ENCODE data around the gene TIFAB.
A peak's percentile ranks its signal among the peaks of the same experiment; 100 is the strongest.

Gene TIFAB

DNA sequence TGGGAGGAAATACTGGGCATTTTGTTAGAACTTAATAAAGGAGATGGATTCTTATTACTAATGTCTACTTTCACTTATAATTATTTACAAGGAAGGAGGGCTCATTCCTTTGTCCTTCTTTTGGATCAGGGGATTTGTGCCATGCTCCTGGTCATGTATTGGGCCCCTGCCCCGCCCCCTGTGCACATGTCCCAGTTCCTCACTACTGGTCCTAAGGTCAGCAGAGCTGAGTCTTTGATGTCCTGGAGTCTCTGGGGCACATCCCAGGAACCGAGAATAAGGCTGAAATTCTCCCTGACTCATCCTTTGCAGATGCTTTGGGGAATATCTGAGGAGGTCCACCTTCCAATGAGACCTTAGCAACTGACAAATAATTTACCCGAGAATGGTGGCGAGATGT lies 19.6 kb upstream of the TIFAB start:
- Mint-ChIP-seq H3K36me3 (ENCODE audit: low read depth) (no peaks in the 10 kb centered on the region), H3K27ac (no peak overlapping the region), H3K9me3 (no peaks in the 10 kb centered on the region), H3K27me3 (peaks cover 32% of the 10 kb centered on the region), H3K4me3 (no peak overlapping the region), H3K4me1 (ENCODE audit: low read depth) (no peaks in the 10 kb centered on the region)

DNA sequence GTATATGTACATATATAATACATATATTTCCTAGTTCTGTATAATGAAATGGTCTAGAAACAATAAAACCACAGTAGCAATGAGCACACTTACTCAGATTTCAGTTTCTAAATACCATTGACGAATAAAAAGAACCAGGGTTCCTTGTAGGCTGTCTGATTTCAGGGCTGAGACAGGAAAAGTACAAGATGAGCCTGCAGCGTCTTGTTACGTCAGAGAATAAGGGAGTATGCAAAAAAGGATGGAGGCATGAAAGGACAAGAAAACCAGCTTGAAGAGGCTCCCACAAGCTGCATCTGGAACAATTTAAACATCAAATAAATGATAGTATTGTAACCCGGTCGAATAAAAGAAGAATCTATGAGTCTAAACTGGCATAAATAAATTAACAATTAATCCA lies 17.8 kb upstream of the TIFAB start:
- Mint-ChIP-seq H3K27ac (no peak overlapping the region), H3K36me3 (ENCODE audit: low read depth) (no peaks in the 10 kb centered on the region), H3K27me3 (peaks cover 42% of the 10 kb centered on the region), H3K4me3 (no peak overlapping the region), H3K9me3 (no peaks in the 10 kb centered on the region), H3K4me1 (ENCODE audit: low read depth) (peaks cover 8% of the 10 kb centered on the region)

DNA sequence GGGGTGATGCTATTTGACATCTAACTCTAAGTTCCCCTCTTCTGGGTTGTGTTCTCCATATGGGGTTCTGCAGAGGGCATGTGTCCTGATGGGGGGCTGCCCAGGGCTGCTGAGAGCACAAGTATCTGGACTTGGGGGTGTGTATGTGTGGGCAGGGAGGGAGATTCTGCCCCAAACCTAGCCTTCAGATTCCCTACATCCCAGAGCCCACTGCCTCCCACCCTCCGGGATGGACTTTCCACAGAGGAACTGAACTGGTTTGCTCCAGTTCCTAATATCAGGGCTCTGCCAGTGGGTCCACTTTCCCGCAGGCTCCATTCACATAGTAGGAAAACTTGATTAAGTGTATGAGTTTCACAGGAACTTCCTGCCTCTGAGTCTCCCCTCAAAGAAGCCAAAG lies 16.4 kb upstream of the TIFAB start:
- Mint-ChIP-seq H3K9me3 (no peaks in the 10 kb centered on the region), H3K4me1 (ENCODE audit: low read depth) (peaks cover 8% of the 10 kb centered on the region), H3K4me3 (no peak overlapping the region), H3K27ac (no peak overlapping the region), H3K27me3 (peaks cover 45% of the 10 kb centered on the region), H3K36me3 (ENCODE audit: low read depth) (no peaks in the 10 kb centered on the region)

DNA sequence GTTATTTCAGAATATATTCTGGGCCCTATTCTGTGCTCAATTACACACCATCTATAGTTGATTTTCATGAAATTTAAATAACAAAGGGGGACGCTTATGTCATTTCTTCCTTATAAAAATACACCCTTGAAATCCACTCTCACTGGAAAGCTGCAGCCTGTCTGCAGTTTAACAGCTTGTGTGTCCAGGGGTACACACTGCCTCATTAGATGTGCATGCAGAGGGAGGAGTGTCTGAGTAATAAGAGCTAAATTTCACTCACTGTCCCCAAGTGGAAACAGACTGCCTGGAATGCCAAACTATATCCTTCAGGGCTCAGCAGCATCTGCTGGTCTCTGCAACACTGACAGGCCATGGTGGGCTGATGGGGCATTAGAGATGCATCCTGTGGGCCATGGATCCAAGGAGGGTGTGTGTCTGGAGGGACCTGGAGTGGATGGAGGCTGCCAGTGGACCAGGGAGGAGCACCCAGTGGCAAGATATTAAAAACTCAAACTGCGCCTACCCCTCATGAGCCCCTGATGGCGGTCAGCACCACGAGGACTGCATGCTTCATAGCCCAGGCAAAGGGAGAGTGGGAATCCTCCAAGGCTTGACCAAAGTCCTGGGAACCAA lies 15.8 kb upstream of the TIFAB start:
- Mint-ChIP-seq H3K4me1 (ENCODE audit: low read depth) (peaks cover 8% of the 10 kb centered on the region), H3K4me3 (no peak overlapping the region), H3K36me3 (ENCODE audit: low read depth) (no peaks in the 10 kb centered on the region), H3K27me3 (peaks cover 45% of the 10 kb centered on the region), H3K27ac (no peak overlapping the region), H3K9me3 (no peaks in the 10 kb centered on the region)

DNA sequence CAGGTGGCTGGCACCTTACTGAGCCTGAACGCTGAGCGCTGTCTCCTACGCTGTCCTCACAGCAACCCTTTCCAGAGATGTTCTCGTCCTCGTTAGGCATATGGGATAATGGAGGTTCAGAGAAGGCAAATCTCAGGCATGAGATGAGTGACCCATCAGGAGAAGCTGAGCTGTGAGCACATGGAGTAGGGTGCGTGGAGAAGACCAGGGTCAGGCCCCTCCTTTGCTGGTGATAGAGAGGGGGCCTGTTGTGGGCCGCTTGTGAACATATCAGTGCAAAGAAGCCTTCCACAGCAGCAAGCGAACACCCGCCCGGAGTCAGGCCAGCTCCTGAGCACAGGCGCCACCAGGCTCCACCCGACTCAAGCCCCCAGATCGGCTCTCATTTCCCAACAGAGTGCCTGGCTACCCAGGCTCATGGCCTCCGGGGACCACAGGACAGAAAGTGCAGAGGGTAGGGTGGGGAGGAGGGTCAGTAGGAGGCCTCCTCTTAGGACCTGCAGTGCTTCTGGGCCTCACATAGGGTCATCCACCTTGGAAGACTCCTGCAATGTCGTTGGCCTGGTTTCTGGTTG lies 15.0 kb upstream of the TIFAB start:
- Mint-ChIP-seq H3K27me3 (peaks cover 45% of the 10 kb centered on the region), H3K36me3 (ENCODE audit: low read depth) (no peaks in the 10 kb centered on the region), H3K27ac (no peak overlapping the region), H3K4me1 (ENCODE audit: low read depth) (peaks cover 8% of the 10 kb centered on the region), H3K4me3 (no peak overlapping the region), H3K9me3 (no peaks in the 10 kb centered on the region)

DNA sequence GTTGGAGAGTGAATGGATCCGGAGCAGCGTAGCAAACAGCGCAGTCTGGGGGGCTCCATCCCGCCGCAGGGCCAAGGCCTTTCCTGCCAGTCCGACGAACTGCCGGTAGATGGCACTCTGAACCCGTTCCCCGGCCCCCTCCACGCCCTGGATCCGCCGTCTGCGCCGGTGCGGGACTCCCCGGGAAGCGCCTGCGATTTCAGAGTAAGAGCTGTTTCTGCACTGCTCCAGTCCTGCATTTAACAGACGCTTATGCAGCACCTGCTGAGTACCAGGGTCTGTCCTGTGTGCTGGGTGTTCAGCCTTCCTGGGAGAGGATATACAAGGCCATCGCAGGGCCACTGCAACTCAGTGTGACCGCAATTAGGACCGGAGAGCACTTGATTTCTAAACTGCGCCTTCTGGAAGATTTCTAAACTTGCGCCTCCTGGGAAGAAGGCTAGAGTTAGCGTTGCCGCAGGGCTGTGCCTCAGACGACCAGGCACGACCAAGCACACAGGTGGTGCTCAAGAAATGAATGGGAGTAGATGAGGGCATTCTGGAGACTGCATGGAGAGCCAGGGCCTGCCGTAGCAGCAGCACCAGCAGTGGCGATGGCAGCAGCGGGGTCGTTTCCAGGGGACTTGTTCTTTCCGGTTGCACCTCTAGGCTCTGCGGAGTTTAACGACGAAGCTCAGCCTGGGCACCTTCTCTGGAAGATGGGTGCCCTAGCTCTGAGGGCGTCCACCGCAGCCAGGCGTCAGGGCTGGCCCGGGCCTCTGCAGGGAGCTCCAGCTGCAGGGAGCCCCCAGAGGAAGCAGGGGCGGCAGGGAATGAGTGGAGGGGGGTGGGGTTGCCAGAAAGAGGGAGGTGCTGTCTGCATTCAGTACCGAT lies 14.3 kb upstream of the TIFAB start:
- Mint-ChIP-seq H3K4me3 (peak overlapping the region; percentile 35), H3K27me3 (peaks cover 45% of the 10 kb centered on the region), H3K27ac (no peak overlapping the region), H3K9me3 (no peaks in the 10 kb centered on the region), H3K36me3 (ENCODE audit: low read depth) (no peaks in the 10 kb centered on the region), H3K4me1 (ENCODE audit: low read depth) (peaks cover 8% of the 10 kb centered on the region)

DNA sequence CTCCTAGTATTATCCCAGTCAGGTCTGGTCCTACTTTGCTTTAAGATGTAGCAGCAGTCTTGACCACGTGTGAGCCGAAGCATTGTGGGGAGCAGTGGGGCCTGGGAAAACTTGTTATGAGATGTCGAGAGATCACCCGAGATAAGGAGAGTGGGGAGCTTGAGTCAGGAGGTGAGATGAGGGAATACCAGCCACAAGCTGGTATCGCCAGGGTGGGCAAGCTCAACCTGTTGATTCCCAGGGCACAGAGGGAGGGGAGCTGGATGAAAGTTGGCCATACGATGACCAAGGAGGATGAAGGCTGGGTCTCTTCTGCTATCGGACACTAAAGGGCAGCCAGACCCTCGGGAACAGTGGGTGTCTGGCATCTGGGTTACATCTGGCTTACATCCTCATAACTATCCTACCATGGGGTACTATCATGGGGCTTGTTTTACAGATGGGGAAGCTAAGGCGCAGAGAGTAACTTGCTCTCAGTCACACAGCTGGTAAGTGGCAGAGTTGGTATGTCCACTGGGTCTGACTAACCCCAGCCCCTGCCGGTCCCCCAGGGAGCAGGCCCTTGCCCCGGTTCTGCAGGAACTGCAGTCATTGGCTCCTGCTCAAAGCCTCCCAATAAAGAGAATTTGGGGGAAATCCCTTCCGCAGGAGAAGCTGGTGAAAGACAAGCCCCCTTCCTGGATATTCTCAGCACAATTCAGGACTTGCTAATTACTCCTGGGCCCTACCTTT lies 13.4 kb upstream of the TIFAB start:
- peaks cover 41% of the 10 kb centered on the region for H3K27me3 Mint-ChIP-seq
- H3K36me3 Mint-ChIP-seq (ENCODE audit: low read depth), result no peaks in the 10 kb centered on the region
- no peaks in the 10 kb centered on the region for H3K9me3 Mint-ChIP-seq
- no peak overlapping the region for H3K27ac Mint-ChIP-seq
- H3K4me1 Mint-ChIP-seq (ENCODE audit: low read depth), result peaks cover 8% of the 10 kb centered on the region
- no peak overlapping the region for H3K4me3 Mint-ChIP-seq

DNA sequence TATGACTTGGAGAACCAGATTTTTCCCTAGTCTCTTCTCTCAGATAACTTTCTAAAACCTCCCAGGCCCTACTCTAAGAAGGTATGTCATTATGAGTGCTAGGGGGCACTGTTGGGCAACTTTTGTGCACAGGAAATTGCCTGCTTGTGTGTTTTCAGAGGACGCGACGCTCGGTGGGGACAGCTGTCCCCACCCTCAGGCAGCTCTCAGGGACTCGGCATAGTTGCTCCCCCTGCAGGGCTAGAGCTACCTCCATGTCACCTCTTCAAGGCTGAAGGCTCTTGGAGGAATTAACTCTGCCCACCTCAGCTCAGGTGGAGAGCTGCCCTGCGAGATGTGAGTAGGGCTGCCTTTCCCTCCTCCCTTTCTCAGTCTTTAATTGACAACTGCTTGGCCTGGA lies 10.2 kb upstream of the TIFAB start:
- Mint-ChIP-seq H3K9me3 (no peaks in the 10 kb centered on the region), H3K27me3 (peaks cover 20% of the 10 kb centered on the region), H3K4me1 (ENCODE audit: low read depth) (peaks cover 8% of the 10 kb centered on the region), H3K27ac (no peak overlapping the region), H3K36me3 (ENCODE audit: low read depth) (no peaks in the 10 kb centered on the region), H3K4me3 (no peak overlapping the region)

DNA sequence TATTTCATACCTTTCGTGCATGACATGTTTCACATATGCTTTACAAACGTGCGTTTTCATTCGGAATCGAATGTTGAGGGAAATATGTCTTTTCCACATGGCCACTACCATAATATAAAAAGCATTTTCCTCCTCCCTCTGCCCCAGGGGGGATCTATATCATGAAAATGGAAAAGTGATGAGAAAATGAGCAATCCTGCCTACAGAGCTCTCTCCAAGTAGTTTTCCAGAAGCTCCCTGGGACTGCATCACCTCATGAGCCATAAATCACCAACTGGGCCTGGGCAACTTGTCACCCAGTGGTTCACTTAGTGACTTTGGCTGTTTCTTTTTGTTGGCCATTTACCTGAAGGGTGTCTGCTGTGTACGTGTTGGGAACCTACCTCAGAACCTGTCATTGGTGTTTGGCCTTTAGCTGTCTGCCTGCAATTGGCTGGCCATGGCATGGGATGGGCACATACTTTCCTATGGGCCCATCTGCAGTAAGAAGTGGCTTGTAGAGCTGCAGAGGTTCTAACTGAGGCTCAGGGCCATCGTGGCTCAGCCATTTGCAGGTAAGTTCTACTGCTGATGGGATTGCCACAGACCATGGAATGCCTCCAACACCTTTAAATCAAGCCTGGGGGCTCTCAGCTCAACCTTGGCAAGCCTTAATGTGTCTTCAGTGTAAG lies 9.5 kb upstream of the TIFAB start:
- H3K9me3 Mint-ChIP-seq, result no peaks in the 10 kb centered on the region
- no peak overlapping the region for H3K27ac Mint-ChIP-seq
- H3K4me3 Mint-ChIP-seq, result no peak overlapping the region
- peaks cover 20% of the 10 kb centered on the region for H3K27me3 Mint-ChIP-seq
- H3K36me3 Mint-ChIP-seq (ENCODE audit: low read depth), result no peaks in the 10 kb centered on the region
- H3K4me1 Mint-ChIP-seq (ENCODE audit: low read depth), result peaks cover 8% of the 10 kb centered on the region

DNA sequence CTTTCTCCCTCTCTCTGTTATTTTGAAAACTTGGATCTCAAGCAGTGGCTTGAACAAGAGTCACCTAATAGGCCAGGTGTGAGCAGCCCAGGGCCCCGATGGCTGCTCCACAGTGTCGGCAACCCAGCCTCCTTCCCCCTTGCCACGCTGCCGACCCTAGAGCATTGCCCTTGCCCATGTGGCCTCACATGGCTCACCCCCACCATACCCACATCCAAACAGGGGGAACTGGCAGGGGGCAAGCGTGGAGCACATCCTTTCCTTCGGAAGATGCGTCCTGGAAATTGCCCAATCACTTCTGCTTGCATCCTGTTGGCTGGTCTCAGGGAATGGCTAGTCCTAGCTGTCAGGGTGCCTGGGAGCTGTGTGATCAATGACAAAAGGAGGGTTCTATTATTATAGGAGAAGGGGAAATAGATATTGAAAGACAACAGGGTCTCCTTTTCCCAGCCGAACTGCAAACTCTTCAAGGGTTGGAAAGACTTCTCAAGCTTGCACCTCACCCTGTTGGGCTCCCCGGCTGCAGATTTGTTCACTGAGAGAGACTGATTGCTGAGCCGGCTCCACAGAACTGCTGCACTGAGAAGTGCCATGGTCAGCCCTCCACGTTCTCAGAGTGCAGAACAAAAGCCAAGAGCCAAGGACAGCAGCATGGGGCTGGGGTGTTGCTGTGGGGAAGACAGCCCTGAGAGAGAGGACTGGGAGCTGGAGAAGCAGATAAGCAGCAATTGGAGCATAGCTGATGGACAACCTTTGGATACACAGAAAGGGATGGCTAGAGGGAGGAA lies 8.3 kb upstream of the TIFAB start:
- Mint-ChIP-seq H3K4me1 (ENCODE audit: low read depth) (no peaks in the 10 kb centered on the region), H3K36me3 (ENCODE audit: low read depth) (no peaks in the 10 kb centered on the region), H3K27ac (no peak overlapping the region), H3K9me3 (no peaks in the 10 kb centered on the region), H3K27me3 (peaks cover 12% of the 10 kb centered on the region), H3K4me3 (no peak overlapping the region)

DNA sequence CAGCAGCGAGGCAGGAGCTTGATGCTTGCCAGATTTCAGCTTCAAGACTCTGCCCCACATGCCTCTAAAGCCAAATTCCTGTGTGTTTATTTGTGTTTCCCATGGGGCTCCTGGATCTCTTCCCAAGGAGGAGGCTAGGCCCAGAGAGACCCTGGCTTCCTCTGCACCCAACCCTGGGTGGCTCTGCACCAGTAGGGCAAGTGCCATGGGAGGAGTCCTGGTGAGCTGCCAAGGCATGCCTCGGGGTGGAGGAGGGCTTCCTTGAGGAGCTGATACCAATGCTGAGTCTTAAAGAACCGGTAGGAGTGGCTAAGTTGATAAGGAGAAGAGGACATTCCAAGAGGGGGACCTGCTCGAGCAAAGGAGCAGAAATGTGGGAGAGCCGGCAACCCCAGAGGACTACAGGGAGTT lies 6.8 kb upstream of the TIFAB start:
- no peaks in the 10 kb centered on the region for H3K36me3 Mint-ChIP-seq (ENCODE audit: low read depth)
- no peaks in the 10 kb centered on the region for H3K9me3 Mint-ChIP-seq
- H3K4me1 Mint-ChIP-seq (ENCODE audit: low read depth), result no peaks in the 10 kb centered on the region
- H3K27ac Mint-ChIP-seq, result no peak overlapping the region
- no peak overlapping the region for H3K4me3 Mint-ChIP-seq
- peaks cover 4% of the 10 kb centered on the region for H3K27me3 Mint-ChIP-seq

DNA sequence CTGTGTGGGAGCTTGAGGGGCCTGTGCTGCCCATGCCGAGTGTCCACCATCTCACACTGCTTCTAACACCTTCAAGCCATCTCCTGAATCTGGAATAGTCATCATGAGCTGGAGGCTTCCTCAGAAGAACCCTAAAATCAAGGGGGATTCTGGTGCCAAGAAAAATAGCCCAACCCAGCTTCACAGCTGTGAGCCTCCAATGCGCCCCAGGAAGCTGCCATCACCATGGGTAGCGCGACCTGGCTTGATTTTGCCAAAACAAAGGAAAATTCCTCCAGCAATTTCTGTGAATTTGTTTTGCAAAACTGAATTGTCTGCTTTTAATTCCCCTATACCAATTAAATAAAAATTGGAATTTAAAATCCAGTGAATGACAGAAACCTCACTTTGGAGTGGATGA lies 6.2 kb upstream of the TIFAB start:
- no peak overlapping the region for H3K4me3 Mint-ChIP-seq
- H3K4me1 Mint-ChIP-seq (ENCODE audit: low read depth), result no peaks in the 10 kb centered on the region
- no peaks in the 10 kb centered on the region for H3K36me3 Mint-ChIP-seq (ENCODE audit: low read depth)
- no peaks in the 10 kb centered on the region for H3K9me3 Mint-ChIP-seq
- H3K27ac Mint-ChIP-seq, result no peak overlapping the region
- H3K27me3 Mint-ChIP-seq, result peaks cover 4% of the 10 kb centered on the region

DNA sequence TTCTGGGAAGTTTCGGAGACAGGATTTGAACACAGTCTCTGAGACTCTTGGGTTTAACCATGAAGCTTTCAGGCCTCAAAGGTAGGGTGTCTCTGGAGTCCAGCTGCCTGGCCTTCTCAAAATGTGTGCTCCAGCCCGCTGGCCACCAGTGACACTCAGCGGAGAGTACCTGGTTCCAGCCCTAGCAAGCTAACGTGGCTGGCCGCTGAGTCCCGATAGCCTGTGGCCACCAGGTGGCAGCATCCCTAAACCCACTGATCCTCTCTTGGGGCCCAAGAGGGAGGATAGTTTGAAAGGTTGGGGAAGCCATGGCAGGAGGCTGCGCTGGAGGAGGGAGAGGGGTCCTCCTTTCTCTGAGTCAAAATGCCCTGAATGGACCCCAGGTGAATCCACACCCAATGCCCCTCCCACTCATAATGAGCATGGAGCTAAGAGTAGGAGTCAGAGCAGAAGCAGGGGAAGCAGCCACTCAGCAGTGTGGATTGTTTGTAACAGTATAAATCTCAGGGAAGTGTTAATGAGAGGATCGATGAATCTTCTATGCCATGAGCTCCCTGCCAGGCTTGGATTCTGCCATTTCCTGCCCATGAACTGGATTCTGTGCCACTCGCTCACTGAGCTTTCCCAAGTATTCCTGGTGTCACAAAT lies 5.4 kb upstream of the TIFAB start:
- Mint-ChIP-seq H3K4me3 (no peak overlapping the region), H3K27ac (no peak overlapping the region)

More for the DNA sequence above, 5.4 kb upstream of the TIFAB start:
- Mint-ChIP-seq H3K9me3 (no peaks in the 10 kb centered on the region), H3K4me1 (ENCODE audit: low read depth) (no peaks in the 10 kb centered on the region), H3K36me3 (ENCODE audit: low read depth) (no peaks in the 10 kb centered on the region), H3K27me3 (peaks cover 4% of the 10 kb centered on the region)

Measured in stimulated activated naive CD8-positive, alpha-beta T cell treated with anti-CD3 and anti-CD28 coated beads, Interleukin-15, Interleukin-2, amounts not matched to agents 100 ng/mL and 50 ng/mL, for 24 hours (primary cell).